ENCODE results near the gene HCN3.

Gene HCN3

GRCh38 chr1:155260276-155260675 lies 17.0 kb upstream of the HCN3 start:
- ChIA-PET CTCF (interaction anchor here (0.6 to 4.8 kb wide), 7 partner anchors 10 to 66 kb away, joined by 3 to 97 read pairs (median 3); no protein-coding TSS in a partner anchor), POLR2A (interaction anchor here (1.1 to 1.6 kb wide), 2 partner anchors 9 to 17 kb away, joined by 3 to 6 read pairs; no protein-coding TSS in a partner anchor)
- TF ChIP-seq CTCF (IDR thresholded peaks at IDR 0.05; ENCODE audit: insufficient read depth, low read length, missing control alignments) = no peak

GRCh38 chr1:155261493-155261851 lies 15.8 kb upstream of the HCN3 start:
- no peak for DNase-seq (ENCODE audit: low read depth, low spot score)
- TF ChIP-seq CTCF (IDR thresholded peaks at IDR 0.05; ENCODE audit: insufficient read depth, low read length, missing control alignments) = peak; percentile 7

More at GRCh38 chr1:155260276-155260675, 17.0 kb upstream of the HCN3 start:
- no peak overlapping the region for H3K4me3 ChIP-seq (ENCODE audit: low read depth, low read length)
- DNase-seq (ENCODE audit: low read depth, low spot score) = no peak

GRCh38 chr1:155261852-155262673 lies 15.2 kb upstream of the HCN3 start, which contains the start of gene SCAMP3:
SCAMP3 (minus strand) TSS chr1:155262360; CDS start chr1:155262151, 209 bp downstream.
- POLR2A ChIA-PET = interaction anchor here (0.8 to 1.7 kb wide), 8 partner anchors 11 to 61 kb away, joined by 3 to 13 read pairs (median 4); partner anchors contain the start of genes CLK2, HCN3 and MTX1
- CTCF ChIA-PET = interaction anchor here (0.8 to 4.8 kb wide), 3 partner anchors 12 to 62 kb away, joined by 3 to 97 read pairs (median 4); partner anchors contain the start of gene RUSC1
- peak within 1 kb of the TSS; percentile 97 for H3K4me3 ChIP-seq (ENCODE audit: low read depth, low read length)
- DNase-seq (ENCODE audit: low read depth, low spot score) = peak; percentile 92
- TF ChIP-seq CTCF (IDR thresholded peaks at IDR 0.05; ENCODE audit: insufficient read depth, low read length, missing control alignments) = no peak

More at GRCh38 chr1:155261493-155261851, 15.8 kb upstream of the HCN3 start:
- ChIA-PET CTCF (interaction anchor here (0.8 to 4.8 kb wide), 6 partner anchors 11 to 67 kb away, joined by 3 to 97 read pairs (median 3); partner anchors contain the start of gene RUSC1), POLR2A (interaction anchor here (0.7 to 1.7 kb wide), 5 partner anchors 10 to 62 kb away, joined by 3 to 13 read pairs (median 4); partner anchors contain the start of genes CLK2 and MTX1)
- peak overlapping the region; percentile 97 for H3K4me3 ChIP-seq (ENCODE audit: low read depth, low read length)

GRCh38 chr1:155263067-155263466 lies 14.2 kb upstream of the HCN3 start:
- CTCF ChIA-PET = interaction anchor here (1.0 to 5.3 kb wide), 3 partner anchors 9 to 61 kb away, joined by 3 to 77 read pairs (median 7); no protein-coding TSS in a partner anchor
- POLR2A ChIA-PET = interaction anchor here (0.9 kb wide), 1 partner anchor 10 kb away, joined by 5 read pairs; the partner anchor contains the start of gene CLK2
- no peak for DNase-seq (ENCODE audit: low read depth, low spot score)
- TF ChIP-seq CTCF (IDR thresholded peaks at IDR 0.05; ENCODE audit: insufficient read depth, low read length, missing control alignments) = no peak
- H3K4me3 ChIP-seq (ENCODE audit: low read depth, low read length) = no peak overlapping the region

GRCh38 chr1:155266553-155266952 lies 10.7 kb upstream of the HCN3 start:
- ChIA-PET CTCF (interaction anchor here (0.8 to 5.3 kb wide), 7 partner anchors 10 to 94 kb away, joined by 3 to 77 read pairs (median 4); partner anchors contain the start of genes FDPS, HCN3 and KRTCAP2), POLR2A (interaction anchor here (0.9 to 1.2 kb wide), 2 partner anchors 11 kb away, joined by 3 read pairs; partner anchors contain the start of genes ENTREP3 and HCN3)
- TF ChIP-seq CTCF (IDR thresholded peaks at IDR 0.05; ENCODE audit: insufficient read depth, low read length, missing control alignments) = no peak
- no peak for DNase-seq (ENCODE audit: low read depth, low spot score)
- no peak overlapping the region for H3K4me3 ChIP-seq (ENCODE audit: low read depth, low read length)
